IMR-90 (cell line): ENCODE results near the gene CUL4A. TPM values are rescaled to one million over a fixed set of nuclear protein-coding genes. Genes with fewer than 3 reads are reported as not detected.

Experiments
- ATAC-seq: fragments of 200-7000 bp; cut with Tn5 transposase; 2 replicates; pipeline ENCODE4 v1.9.1; 2020; ENCODE audit warnings: low read depth, mild to moderate bottlenecking, moderate library complexity
- BruUV-seq: library from RNA; stranded (reverse); fragments of 400-500 nt; replicated peaks from 2 replicates; lab custom pipeline; 2021; lab: Mats Ljungman, UMichigan
- CTCF ChIA-PET: fragments of 300-600 bp; formaldehyde crosslinking; extraction: SDS; loops from one replicate; lab custom pipeline; 2021; ENCODE audit warnings: antibody characterized with exemption; lab: Yijun Ruan, JAX
- POLR2A ChIA-PET: fragments of 300-600 bp; sonication (Branson Sonifier 250); formaldehyde crosslinking; loops from one replicate; lab custom pipeline; 2022; ENCODE audit warnings: antibody characterized with exemption; ENCODE audit not compliant: unreplicated experiment; lab: Charles Lee
- DNase-seq: peaks from one replicate; pipeline ENCODE4 v3.0.0; 2013
- H2AFZ ChIP-seq: replicated peaks from 2 replicates; pipeline ENCODE3; 2013; ENCODE audit warnings: low read length, mild to moderate bottlenecking; ENCODE audit not compliant: poor library complexity
- H2AK5ac ChIP-seq: 2 replicates; pipeline ENCODE4 v1.6.1; 2013; ENCODE audit warnings: low read depth, low read length, inconsistent platforms
- H2AK9ac ChIP-seq: replicated peaks from 2 replicates; pipeline ENCODE3; 2013; ENCODE audit warnings: mild to moderate bottlenecking, low read depth, low read length, moderate library complexity; ENCODE audit not compliant: poor library complexity
- H2BK120ac ChIP-seq: 2 replicates; pipeline ENCODE4 v1.6.1; 2013; ENCODE audit warnings: low read depth, low read length, inconsistent platforms
- H2BK15ac ChIP-seq: 3 replicates; pipeline ENCODE4 v1.6.1; 2013; ENCODE audit warnings: low read depth, low read length, inconsistent platforms
- H2BK20ac ChIP-seq: 2 replicates; pipeline ENCODE4 v1.6.1; 2013; ENCODE audit warnings: low read depth, mild to moderate bottlenecking, inconsistent platforms, low read length, moderate library complexity
- H2BK5ac ChIP-seq: 2 replicates; pipeline ENCODE4 v1.6.1; 2013; ENCODE audit warnings: mild to moderate bottlenecking, low read depth, low read length, inconsistent platforms; ENCODE audit not compliant: poor library complexity, severe bottlenecking
- H3K14ac ChIP-seq: replicated peaks from 2 replicates; pipeline ENCODE4 v1.6.1; 2013; ENCODE audit warnings: low read depth, low read length, inconsistent platforms
- H3K18ac ChIP-seq: 2 replicates; pipeline ENCODE4 v1.6.1; 2013; ENCODE audit warnings: low read depth, low read length, control low read depth
- H3K23ac ChIP-seq: 2 replicates; pipeline ENCODE4 v1.6.1; 2013; ENCODE audit warnings: low read depth, low read length, inconsistent platforms
- H3K27ac ChIP-seq: 2 replicates; pipeline ENCODE4 v1.5.1; 2013; ENCODE audit warnings: mild to moderate bottlenecking, control low read depth, low read length; ENCODE audit not compliant: insufficient read depth
- H3K27me3 ChIP-seq: 2 replicates; pipeline ENCODE4 v1.6.1; 2013; ENCODE audit warnings: low read length; ENCODE audit not compliant: control insufficient read depth, insufficient read depth
- H3K36me3 ChIP-seq: 2 replicates; pipeline ENCODE4 v1.6.1; 2013; ENCODE audit warnings: low read length, mixed read lengths; ENCODE audit not compliant: control insufficient read depth, insufficient read depth
- H3K4ac ChIP-seq: 2 replicates; pipeline ENCODE4 v1.6.1; 2013; ENCODE audit warnings: low read depth, low read length, inconsistent platforms
- H3K4me1 ChIP-seq: 2 replicates; pipeline ENCODE4 v1.6.1; 2013; ENCODE audit warnings: low read length, mixed read lengths; ENCODE audit not compliant: control insufficient read depth, insufficient read depth
- H3K4me2 ChIP-seq: 2 replicates; pipeline ENCODE4 v1.6.1; 2013; ENCODE audit warnings: low read depth, mild to moderate bottlenecking, control low read depth, low read length, moderate library complexity
- H3K4me3 ChIP-seq: 2 replicates; pipeline ENCODE4 v1.5.1; 2013; ENCODE audit warnings: low read depth, mild to moderate bottlenecking, control low read depth, low read length, moderate library complexity; ENCODE audit not compliant: insufficient read depth
- H3K56ac ChIP-seq: 2 replicates; pipeline ENCODE4 v1.6.1; 2013; ENCODE audit warnings: low read length, inconsistent platforms; ENCODE audit not compliant: insufficient read depth; ENCODE audit errors: extremely low read depth
- H3K79me1 ChIP-seq, 2 experiments: 2 replicates each; pipeline ENCODE4 v1.6.1; 2013; ENCODE audit warnings: low read length in 2 of 2, inconsistent platforms in 1 of 2, low read depth in 1 of 2
- H3K9ac ChIP-seq: 2 replicates; pipeline ENCODE4 v1.6.1; 2013; ENCODE audit warnings: low read depth, low read length, control low read depth
- H3K9me1 ChIP-seq: 2 replicates; pipeline ENCODE4 v1.6.1; 2013; ENCODE audit warnings: low read length, inconsistent platforms; ENCODE audit not compliant: insufficient read depth
- H3K9me3 ChIP-seq: 2 replicates; pipeline ENCODE4 v1.6.1; 2013; ENCODE audit warnings: low read length; ENCODE audit not compliant: control insufficient read depth, insufficient read depth
- H4K20me1 ChIP-seq: 2 replicates; pipeline ENCODE4 v1.6.1; 2013; ENCODE audit warnings: low read length, inconsistent platforms; ENCODE audit not compliant: insufficient read depth
- H4K5ac ChIP-seq: 2 replicates; pipeline ENCODE4 v1.6.1; 2013; ENCODE audit warnings: mild to moderate bottlenecking, low read depth, low read length, control low read depth
- H4K8ac ChIP-seq, 2 experiments: 2 replicates each; pipeline ENCODE4 v1.6.1; 2013; ENCODE audit warnings: low read depth in 2 of 2, low read length in 2 of 2, control low read depth in 1 of 2, inconsistent platforms in 1 of 2
- H4K91ac ChIP-seq: 2 replicates; pipeline ENCODE4 v1.6.1; 2013; ENCODE audit warnings: low read depth, low read length, inconsistent platforms; ENCODE audit not compliant: insufficient read depth
- BHLHE40 ChIP-seq: fragments of 150-350 bp; IDR thresholded peaks from 2 replicates; pipeline ENCODE4 v1.6.1; 2016; ENCODE audit warnings: mild to moderate bottlenecking, low read depth, low read length
- CEBPB ChIP-seq: IDR thresholded peaks from 2 replicates; pipeline ENCODE4 v1.6.1; 2012; ENCODE audit warnings: low read depth, low read length, improper control_type of control experiment
- CHD1 ChIP-seq: IDR thresholded peaks from 2 replicates; pipeline ENCODE4 v1.6.1; 2012; ENCODE audit warnings: low read depth, low read length, improper control_type of control experiment
- FOS ChIP-seq: fragments of 150-350 bp; IDR thresholded peaks from 2 replicates; pipeline ENCODE4 v1.6.1; 2016; ENCODE audit warnings: low read depth, low read length
- MAFK ChIP-seq: IDR thresholded peaks from 2 replicates; pipeline ENCODE4 v1.6.1; 2012; ENCODE audit warnings: low read depth, low read length, improper control_type of control experiment
- MAZ ChIP-seq: IDR thresholded peaks from 2 replicates; pipeline ENCODE4 v1.6.1; 2012; ENCODE audit warnings: low read depth, mild to moderate bottlenecking, low read length, improper control_type of control experiment, moderate library complexity, borderline replicate concordance
- MXI1 ChIP-seq: IDR thresholded peaks from 2 replicates; pipeline ENCODE4 v1.6.1; 2012; ENCODE audit warnings: low read depth, mild to moderate bottlenecking, low read length, moderate library complexity, borderline replicate concordance
- NFE2L2 ChIP-seq: fragments of 150-350 bp; IDR thresholded peaks from 2 replicates; pipeline ENCODE4 v1.6.1; 2016; ENCODE audit warnings: low read depth, mild to moderate bottlenecking, low read length
- POLR2A ChIP-seq: IDR thresholded peaks from 2 replicates; pipeline ENCODE4 v1.6.1; 2012; ENCODE audit warnings: mild to moderate bottlenecking, low read depth, low read length
- RAD21 ChIP-seq: IDR thresholded peaks from 2 replicates; pipeline ENCODE4 v1.6.1; 2012; ENCODE audit warnings: low read length, improper control_type of control experiment
- RCOR1 ChIP-seq: IDR thresholded peaks from 2 replicates; pipeline ENCODE4 v1.6.1; 2012; ENCODE audit warnings: mild to moderate bottlenecking, low read length, improper control_type of control experiment; ENCODE audit not compliant: insufficient replicate concordance
- RFX5 ChIP-seq: IDR thresholded peaks from 2 replicates; pipeline ENCODE4 v1.8.0; 2012; ENCODE audit warnings: low read depth, mild to moderate bottlenecking, low read length, moderate library complexity
- SMC3 ChIP-seq: fragments of 150-350 bp; IDR thresholded peaks from 2 replicates; pipeline ENCODE4 v1.6.1; 2016; ENCODE audit warnings: low read depth, mild to moderate bottlenecking, antibody characterized with exemption, low read length, moderate library complexity
- USF2 ChIP-seq: fragments of 150-350 bp; IDR thresholded peaks from 2 replicates; pipeline ENCODE4 v1.6.1; 2017; ENCODE audit warnings: mild to moderate bottlenecking, antibody characterized with exemption, low read length, low read depth
- WGBS, 2 experiments: methylation state at CpG; one replicate each; pipeline versions ENCODE4 v1.1.5 to v1.1.7; 2013; ENCODE audit warnings: missing lambda C conversion rate in 2 of 2; ENCODE audit not compliant: insufficient read length in 1 of 2; ENCODE audit errors: extremely low coverage in 2 of 2; 5-methylcytosine and 5-hydroxymethylcytosine counted together
- dilution Hi-C: fragments of 300-500 bp; cut with HindIII; formaldehyde crosslinking; loops from one replicate; pipeline ENCODE4 v1.14.3; 2018; ENCODE audit warnings: low sequenced_read_pairs; ENCODE audit not compliant: unreplicated experiment
- in situ Hi-C: fragments of 300-500 bp; cut with MboI; formaldehyde crosslinking; loops from 3 replicates; pipeline ENCODE4 v1.14.3; 2019; ENCODE audit warnings: low sequenced_read_pairs, inconsistent platforms, mixed read lengths
- intact Hi-C: fragments of 100-400 bp; cut with micrococcal nuclease; formaldehyde crosslinking; loops from 2 replicates; pipeline ENCODE4 v1.10.0; 2022
- polyA plus RNA-seq, 3 experiments: library from polyadenylated mRNA; depleted of rRNA; stranded (reverse); fragments of >200 nt; gene quantifications; 2 replicates each; pipeline ENCODE4 v1.2.3, GENCODE V29; 2012; ENCODE audit warnings: low replicate concordance in 1 of 3
- total RNA-seq: library from RNA; depleted of rRNA; stranded (reverse); fragments of >200 nt; gene quantifications from 2 replicates; pipeline ENCODE4 v1.2.3, GENCODE V29; 2012
- TF ChIP-seq, protein P1 (sequence below): conservative IDR thresholded peaks from 2 replicates; pipeline ENCODE4 v1.5.1; 2012; ENCODE audit warnings: mild to moderate bottlenecking, low read depth, low read length, improper control_type of control experiment
- TF ChIP-seq, protein P2 (sequence below): fragments of 150-350 bp; IDR thresholded peaks from 2 replicates; pipeline ENCODE4 v1.6.1; 2016; ENCODE audit warnings: low read depth, mild to moderate bottlenecking, low read length, moderate library complexity, borderline replicate concordance

The CUL4A gene
- total and polyA plus RNA-seq, 2 of the 4 experiments (the other 2 are of a cell fraction), result 86.0 to 146 TPM

DNA sequence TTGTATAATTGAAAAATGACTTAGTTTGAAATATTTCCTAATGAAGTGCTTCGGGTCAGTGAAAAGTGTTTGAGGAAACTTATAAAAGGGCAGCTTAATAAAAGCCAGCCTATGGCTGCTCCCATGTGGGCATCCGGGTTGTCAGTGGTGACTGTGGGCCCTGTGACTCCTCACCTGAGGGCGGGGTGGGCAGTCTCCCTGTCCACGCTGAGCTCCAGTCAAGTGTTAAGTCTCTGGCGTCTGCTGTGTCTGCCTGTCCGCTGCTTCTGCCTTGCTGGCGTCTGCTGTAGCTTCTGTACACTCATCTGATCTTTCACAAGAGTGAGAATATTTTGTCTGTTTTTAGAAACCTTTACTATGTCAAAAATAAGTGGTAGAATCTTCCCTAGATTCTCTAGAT, 94.7 kb downstream of the CUL4A start:
- Histone ChIP-seq H3K4me1 (peaks cover 10% of the 10 kb centered on the region), H4K8ac (no peak overlapping the region), H2BK5ac (no peak overlapping the region), H3K27me3 (no peaks in the 10 kb centered on the region), H4K5ac (no peak overlapping the region), H4K91ac (no peak overlapping the region), H3K56ac (no peak overlapping the region), H3K23ac (no peak overlapping the region), H3K4ac (no peak overlapping the region), H2BK120ac (no peak overlapping the region), H3K9me3 (no peaks in the 10 kb centered on the region), H4K20me1 (peaks cover 84% of the 10 kb centered on the region), H3K27ac (no peak overlapping the region), H2BK15ac (no peak overlapping the region), H3K4me3 (no peak overlapping the region), H2AFZ (no peak overlapping the region), H3K14ac (no peak overlapping the region), H3K79me1 (peaks cover 22 to 68% of the 10 kb centered on the region in 2 experiments), H2BK20ac (no peak overlapping the region), H3K4me2 (no peak overlapping the region), H2AK5ac (no peak overlapping the region), H2AK9ac (no peak overlapping the region), H3K18ac (no peak overlapping the region), H3K36me3 (peaks cover 8% of the 10 kb centered on the region), H3K9ac (no peak overlapping the region), H3K9me1 (peaks cover 18% of the 10 kb centered on the region)
- in situ Hi-C loops (no loop called here), intact Hi-C loops (no loop called here), dilution Hi-C loops (no loop called here)
- ChIA-PET POLR2A (no interaction called here), CTCF (no interaction called here)
- ATAC-seq (no peak), DNase-seq (no peak)
- BruUV-seq, result no TSS peak
- no CpG with 5 or more reads among the region's 7 CpGs for whole genome bisulfite sequencing, 2 experiments
- no peak for TF ChIP-seq POLR2A
- no peak for TF ChIP-seq RFX5
- no peak for TF ChIP-seq MAZ
- TF ChIP-seq CEBPB, result no peak
- TF ChIP-seq NFE2L2, result no peak
- no peak for TF ChIP-seq MXI1
- TF ChIP-seq USF2, result no peak
- TF ChIP-seq MAFK, result no peak
- TF ChIP-seq SMC3, result no peak
- no peak for TF ChIP-seq RAD21
- TF ChIP-seq BHLHE40, result no peak
- TF ChIP-seq RCOR1, result no peak
- no peak for TF ChIP-seq FOS
- TF ChIP-seq, protein P1, sequence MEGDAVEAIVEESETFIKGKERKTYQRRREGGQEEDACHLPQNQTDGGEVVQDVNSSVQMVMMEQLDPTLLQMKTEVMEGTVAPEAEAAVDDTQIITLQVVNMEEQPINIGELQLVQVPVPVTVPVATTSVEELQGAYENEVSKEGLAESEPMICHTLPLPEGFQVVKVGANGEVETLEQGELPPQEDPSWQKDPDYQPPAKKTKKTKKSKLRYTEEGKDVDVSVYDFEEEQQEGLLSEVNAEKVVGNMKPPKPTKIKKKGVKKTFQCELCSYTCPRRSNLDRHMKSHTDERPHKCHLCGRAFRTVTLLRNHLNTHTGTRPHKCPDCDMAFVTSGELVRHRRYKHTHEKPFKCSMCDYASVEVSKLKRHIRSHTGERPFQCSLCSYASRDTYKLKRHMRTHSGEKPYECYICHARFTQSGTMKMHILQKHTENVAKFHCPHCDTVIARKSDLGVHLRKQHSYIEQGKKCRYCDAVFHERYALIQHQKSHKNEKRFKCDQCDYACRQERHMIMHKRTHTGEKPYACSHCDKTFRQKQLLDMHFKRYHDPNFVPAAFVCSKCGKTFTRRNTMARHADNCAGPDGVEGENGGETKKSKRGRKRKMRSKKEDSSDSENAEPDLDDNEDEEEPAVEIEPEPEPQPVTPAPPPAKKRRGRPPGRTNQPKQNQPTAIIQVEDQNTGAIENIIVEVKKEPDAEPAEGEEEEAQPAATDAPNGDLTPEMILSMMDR, result no peak
- TF ChIP-seq CHD1, result no peak
- TF ChIP-seq, protein P2, sequence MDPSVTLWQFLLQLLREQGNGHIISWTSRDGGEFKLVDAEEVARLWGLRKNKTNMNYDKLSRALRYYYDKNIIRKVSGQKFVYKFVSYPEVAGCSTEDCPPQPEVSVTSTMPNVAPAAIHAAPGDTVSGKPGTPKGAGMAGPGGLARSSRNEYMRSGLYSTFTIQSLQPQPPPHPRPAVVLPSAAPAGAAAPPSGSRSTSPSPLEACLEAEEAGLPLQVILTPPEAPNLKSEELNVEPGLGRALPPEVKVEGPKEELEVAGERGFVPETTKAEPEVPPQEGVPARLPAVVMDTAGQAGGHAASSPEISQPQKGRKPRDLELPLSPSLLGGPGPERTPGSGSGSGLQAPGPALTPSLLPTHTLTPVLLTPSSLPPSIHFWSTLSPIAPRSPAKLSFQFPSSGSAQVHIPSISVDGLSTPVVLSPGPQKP, result no peak
